PC-9 (cell line): Measurements from ENCODE around the gene RAB11FIP4. TPM values are rescaled to one million over a fixed set of nuclear protein-coding genes. Genes with fewer than 3 reads are reported as not detected.
A peak's percentile ranks its signal among the peaks of the same experiment; 100 is the strongest.

Experiments used
- BruUV-seq: library from RNA; stranded (reverse); fragments of 400-500 nt; replicated peaks from 2 replicates; lab custom pipeline; 2021; lab: Mats Ljungman, UMichigan
- CTCF ChIA-PET: fragments of 300-600 bp; sonication (Branson Sonifier 250); formaldehyde crosslinking; loops from one replicate; lab custom pipeline; 2022; ENCODE audit warnings: antibody characterized with exemption; lab: Charles Lee
- POLR2A ChIA-PET: fragments of 300-600 bp; sonication (Branson Sonifier 250); formaldehyde crosslinking; loops from one replicate; lab custom pipeline; 2022; ENCODE audit warnings: antibody characterized with exemption; ENCODE audit not compliant: unreplicated experiment; lab: Charles Lee
- DNase-seq, 2 experiments: peaks; one replicate each; pipeline versions ENCODE4 v3.0.0 to v3.0.0-alpha.2; 2015 to 2022; ENCODE audit warnings: mixed read lengths in 1 of 2
- H2AFZ ChIP-seq: fragments of 200-600 bp; sonication (generic); 2 replicates; pipeline ENCODE4 v1.8.1; 2017; ENCODE audit warnings: antibody characterized with exemption
- H3F3A ChIP-seq: fragments of 200-600 bp; sonication (generic); 2 replicates; pipeline ENCODE4 v1.8.1; 2017; ENCODE audit warnings: antibody characterized with exemption, mild to moderate bottlenecking, low read depth; ENCODE audit not compliant: insufficient read depth
- H3K27ac ChIP-seq: fragments of 200-600 bp; sonication (generic); 2 replicates; pipeline ENCODE4 v1.6.1; 2016; ENCODE audit warnings: mixed run types
- H3K27me3 ChIP-seq: fragments of 200-600 bp; sonication (generic); 2 replicates; pipeline ENCODE4 v1.6.1; 2016; ENCODE audit warnings: low read depth, mixed run types; ENCODE audit not compliant: insufficient read depth
- H3K36me3 ChIP-seq: fragments of 200-600 bp; sonication (generic); 2 replicates; pipeline ENCODE4 v1.6.1; 2016; ENCODE audit warnings: low read depth, mixed run types
- H3K4me1 ChIP-seq: fragments of 200-600 bp; sonication (generic); replicated peaks from 2 replicates; pipeline ENCODE4 v1.6.1; 2016; ENCODE audit warnings: mixed run types; ENCODE audit not compliant: insufficient read depth
- H3K4me2 ChIP-seq: fragments of 200-600 bp; sonication (generic); 2 replicates; pipeline ENCODE4 v1.6.1; 2017; ENCODE audit warnings: mixed run types
- H3K4me3 ChIP-seq: fragments of 200-600 bp; sonication (generic); 2 replicates; pipeline ENCODE4 v1.6.1; 2016; ENCODE audit warnings: mixed run types
- H3K79me2 ChIP-seq: fragments of 200-600 bp; sonication (generic); 2 replicates; pipeline ENCODE4 v1.6.1; 2017; ENCODE audit warnings: low read depth, mixed run types
- H3K9me2 ChIP-seq: fragments of 200-600 bp; sonication (generic); 2 replicates; pipeline ENCODE4 v1.8.1; 2017; ENCODE audit warnings: mild to moderate bottlenecking; ENCODE audit not compliant: insufficient read depth
- H3K9me3 ChIP-seq: fragments of 200-600 bp; sonication (generic); 2 replicates; pipeline ENCODE4 v1.8.1; 2016; ENCODE audit warnings: low read depth; ENCODE audit not compliant: insufficient read depth
- H4K20me1 ChIP-seq: fragments of 200-600 bp; sonication (generic); 2 replicates; pipeline ENCODE4 v1.8.1; 2017; ENCODE audit not compliant: insufficient read depth
- CTCF ChIP-seq: fragments of 200-600 bp; sonication (generic); conservative IDR thresholded peaks from 2 replicates; pipeline ENCODE4 v1.6.1; 2017; ENCODE audit warnings: mixed run types, antibody characterized with exemption, mild to moderate bottlenecking, moderate library complexity
- EZH2 ChIP-seq: fragments of 200-600 bp; sonication (generic); IDR thresholded peaks from 2 replicates; pipeline ENCODE4 v1.8.0; 2017; ENCODE audit warnings: antibody characterized with exemption, low read depth
- intact Hi-C: fragments of 100-400 bp; cut with micrococcal nuclease; formaldehyde crosslinking; loops from one replicate; pipeline ENCODE4 v1.10.0; 2022; ENCODE audit not compliant: unreplicated experiment
- total RNA-seq: library from RNA; stranded (reverse); gene quantifications from 2 replicates; pipeline ENCODE4 v1.2.3, GENCODE V29; 2021

RAB11FIP4 gene
- total RNA-seq, 1 experiment from 2014 or later: 22.9 TPM

GRCh38 chr17:31435581-31435980 is 44.1 kb downstream of the RAB11FIP4 start:
- TF ChIP-seq EZH2 (no peak), CTCF (no peak)
- no peak for DNase-seq
- H2AFZ ChIP-seq: no peak overlapping the region
- CTCF ChIA-PET: no interaction called here
- no peaks in the 10 kb centered on the region; the same call in 1 of the 2 replicates for H3K4me1 ChIP-seq
- intact Hi-C loops: loop anchor here (10.0 kb wide), 1 partner anchor 49 kb away; no protein-coding TSS in a partner anchor
- H3K79me2 ChIP-seq: no peaks in the 10 kb centered on the region
- H3K27me3 ChIP-seq: no peaks in the 10 kb centered on the region
- no TSS peak for BruUV-seq
- H3K36me3 ChIP-seq: no peaks in the 10 kb centered on the region
- no peak overlapping the region for H3K27ac ChIP-seq
- H3K4me2 ChIP-seq: no peak overlapping the region
- POLR2A ChIA-PET: interaction anchor here (0.6 kb wide), 1 partner anchor 88 kb away, joined by 19 read pairs; no protein-coding TSS in a partner anchor
- no peaks in the 10 kb centered on the region for H3K9me3 ChIP-seq
- no peaks in the 10 kb centered on the region for H3F3A ChIP-seq
- no peak overlapping the region for H3K4me3 ChIP-seq
- H4K20me1 ChIP-seq: no peaks in the 10 kb centered on the region
- H3K9me2 ChIP-seq: no peaks in the 10 kb centered on the region

GRCh38 chr17:31437720-31438400 is 46.4 kb downstream of the RAB11FIP4 start:
- Histone ChIP-seq H3K4me2 (0 out of 2 replicates have a peak overlapping the region, but pooled peaks have one; percentile 11), H4K20me1 (no peaks in the 10 kb centered on the region), H3F3A (no peaks in the 10 kb centered on the region), H3K79me2 (no peaks in the 10 kb centered on the region), H3K27me3 (no peaks in the 10 kb centered on the region), H3K9me3 (no peaks in the 10 kb centered on the region), H3K27ac (no peak overlapping the region), H3K4me3 (no peak overlapping the region), H3K36me3 (no peaks in the 10 kb centered on the region), H3K9me2 (no peaks in the 10 kb centered on the region), H3K4me1 (no peaks in the 10 kb centered on the region; the same call in 1 of the 2 replicates), H2AFZ (no peak overlapping the region)
- no peak for DNase-seq
- BruUV-seq: no TSS peak
- TF ChIP-seq CTCF: no peak
- no peak for TF ChIP-seq EZH2
- intact Hi-C loops: loop anchor here (1.0 to 10.0 kb wide), 4 partner anchors 47 to 404 kb away; no protein-coding TSS in a partner anchor
- ChIA-PET POLR2A (interaction anchor here (0.6 kb wide), 1 partner anchor 96 kb away, joined by 5 read pairs; no protein-coding TSS in a partner anchor), CTCF (interaction anchor here (0.6 to 1.1 kb wide), 4 partner anchors 11 to 377 kb away, joined by 3 to 12 read pairs (median 4); no protein-coding TSS in a partner anchor)

- H2AFZ ChIP-seq: no peak overlapping the region
- TF ChIP-seq CTCF: no peak
- TF ChIP-seq EZH2: no peak
- no peak overlapping the region for H3K4me2 ChIP-seq
- intact Hi-C loops: loop anchor here (10.0 kb wide), 1 partner anchor 45 kb away; no protein-coding TSS in a partner anchor
- H3K27ac ChIP-seq: no peak overlapping the region
- H3K4me1 ChIP-seq: no peaks in the 10 kb centered on the region; the same call in 1 of the 2 replicates
- no peak for DNase-seq
- H3F3A ChIP-seq: no peaks in the 10 kb centered on the region
- POLR2A ChIA-PET: no interaction called here
- H3K9me3 ChIP-seq: no peaks in the 10 kb centered on the region
- no peaks in the 10 kb centered on the region for H3K9me2 ChIP-seq
- H3K4me3 ChIP-seq: no peak overlapping the region
- H3K79me2 ChIP-seq: no peaks in the 10 kb centered on the region
- no peaks in the 10 kb centered on the region for H3K36me3 ChIP-seq
- H4K20me1 ChIP-seq: no peaks in the 10 kb centered on the region
- CTCF ChIA-PET: no interaction called here
- no TSS peak for BruUV-seq
- no peaks in the 10 kb centered on the region for H3K27me3 ChIP-seq
Observed at GRCh38 chr17:31439716-31440115, 48.2 kb downstream of the RAB11FIP4 start.
